ENCODE data around the gene HSPA5.

HSPA5 gene

DNA sequence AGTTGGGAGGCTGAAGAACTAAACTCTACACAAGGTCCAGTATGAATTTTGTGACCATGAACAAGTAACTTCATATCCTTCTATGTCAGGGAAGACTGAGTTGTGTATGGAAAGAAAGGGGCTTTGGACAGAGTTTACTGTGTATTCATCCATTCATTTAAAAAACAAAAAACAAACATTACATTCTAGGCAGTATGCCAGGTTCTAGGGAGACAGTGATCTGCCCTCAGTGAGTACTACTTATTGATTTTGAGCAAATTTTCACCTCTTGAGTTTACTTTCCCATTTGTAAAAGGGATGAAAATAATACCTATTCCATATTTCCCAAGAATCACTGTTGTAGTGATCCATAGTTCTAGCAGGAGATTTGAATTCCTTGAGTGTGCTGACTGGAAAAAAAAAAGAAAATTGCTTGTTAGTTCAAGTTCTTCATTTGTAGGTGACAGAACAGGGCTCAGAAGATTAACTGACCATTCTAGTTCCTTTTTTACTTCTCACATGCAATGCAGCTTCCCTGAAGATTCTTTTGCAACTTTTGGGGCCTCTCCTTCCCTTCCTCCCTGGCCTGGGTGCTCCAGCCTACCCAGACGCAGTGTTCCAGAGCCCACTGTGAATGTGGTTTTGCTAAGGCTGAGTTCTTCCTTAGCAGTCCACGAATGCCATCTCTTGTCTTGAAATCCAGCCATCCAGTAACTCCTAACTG lies 17.8 kb upstream of the HSPA5 start:
- no peak for DNase-seq (ENCODE audit: low spot score)
- in situ Hi-C loops (cut with MboI; ENCODE audit: low pct_unique_long_range_greater_than_20kb, low sequenced_read_pairs, unreplicated experiment): no loop called here
- TF ChIP-seq, protein P1, sequence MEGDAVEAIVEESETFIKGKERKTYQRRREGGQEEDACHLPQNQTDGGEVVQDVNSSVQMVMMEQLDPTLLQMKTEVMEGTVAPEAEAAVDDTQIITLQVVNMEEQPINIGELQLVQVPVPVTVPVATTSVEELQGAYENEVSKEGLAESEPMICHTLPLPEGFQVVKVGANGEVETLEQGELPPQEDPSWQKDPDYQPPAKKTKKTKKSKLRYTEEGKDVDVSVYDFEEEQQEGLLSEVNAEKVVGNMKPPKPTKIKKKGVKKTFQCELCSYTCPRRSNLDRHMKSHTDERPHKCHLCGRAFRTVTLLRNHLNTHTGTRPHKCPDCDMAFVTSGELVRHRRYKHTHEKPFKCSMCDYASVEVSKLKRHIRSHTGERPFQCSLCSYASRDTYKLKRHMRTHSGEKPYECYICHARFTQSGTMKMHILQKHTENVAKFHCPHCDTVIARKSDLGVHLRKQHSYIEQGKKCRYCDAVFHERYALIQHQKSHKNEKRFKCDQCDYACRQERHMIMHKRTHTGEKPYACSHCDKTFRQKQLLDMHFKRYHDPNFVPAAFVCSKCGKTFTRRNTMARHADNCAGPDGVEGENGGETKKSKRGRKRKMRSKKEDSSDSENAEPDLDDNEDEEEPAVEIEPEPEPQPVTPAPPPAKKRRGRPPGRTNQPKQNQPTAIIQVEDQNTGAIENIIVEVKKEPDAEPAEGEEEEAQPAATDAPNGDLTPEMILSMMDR (IDR thresholded peaks at IDR 0.05; ENCODE audit: extremely low read depth, insufficient read depth, missing control alignments): no peak

DNA sequence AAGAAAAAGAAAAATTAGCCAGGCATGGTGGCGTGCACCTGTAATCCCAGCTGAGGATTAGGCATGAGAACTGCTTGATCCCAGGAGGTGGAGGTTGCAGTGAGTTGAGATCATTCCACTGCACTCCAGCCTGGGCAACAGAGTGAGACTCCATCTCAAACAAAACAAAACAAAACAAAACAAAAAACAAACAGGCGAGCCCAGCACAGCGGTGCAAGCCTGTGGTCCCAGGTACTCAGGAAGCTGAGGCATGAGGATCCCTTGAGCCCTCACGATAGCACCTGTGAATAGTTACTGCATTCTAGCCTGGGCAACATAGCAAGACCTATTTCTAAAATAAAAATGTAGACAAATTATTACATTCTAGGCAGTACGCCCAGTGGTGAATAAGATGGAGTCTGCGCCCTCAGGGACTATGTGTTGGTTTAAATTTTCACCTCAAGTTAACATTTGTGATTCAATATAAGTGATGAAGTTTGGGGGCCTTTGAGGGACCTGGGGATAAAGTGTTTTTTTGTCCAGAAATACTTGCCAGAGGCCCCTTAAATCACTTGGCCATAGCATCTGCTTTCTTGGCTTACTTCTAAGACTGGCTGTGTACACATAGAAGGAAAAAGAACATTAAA lies 17.1 kb upstream of the HSPA5 start:
- in situ Hi-C loops (cut with MboI; ENCODE audit: low pct_unique_long_range_greater_than_20kb, low sequenced_read_pairs, unreplicated experiment): no loop called here
- DNase-seq (ENCODE audit: low spot score): no peak
- TF ChIP-seq, protein P1 (IDR thresholded peaks at IDR 0.05; ENCODE audit: extremely low read depth, insufficient read depth, missing control alignments): no peak

DNA sequence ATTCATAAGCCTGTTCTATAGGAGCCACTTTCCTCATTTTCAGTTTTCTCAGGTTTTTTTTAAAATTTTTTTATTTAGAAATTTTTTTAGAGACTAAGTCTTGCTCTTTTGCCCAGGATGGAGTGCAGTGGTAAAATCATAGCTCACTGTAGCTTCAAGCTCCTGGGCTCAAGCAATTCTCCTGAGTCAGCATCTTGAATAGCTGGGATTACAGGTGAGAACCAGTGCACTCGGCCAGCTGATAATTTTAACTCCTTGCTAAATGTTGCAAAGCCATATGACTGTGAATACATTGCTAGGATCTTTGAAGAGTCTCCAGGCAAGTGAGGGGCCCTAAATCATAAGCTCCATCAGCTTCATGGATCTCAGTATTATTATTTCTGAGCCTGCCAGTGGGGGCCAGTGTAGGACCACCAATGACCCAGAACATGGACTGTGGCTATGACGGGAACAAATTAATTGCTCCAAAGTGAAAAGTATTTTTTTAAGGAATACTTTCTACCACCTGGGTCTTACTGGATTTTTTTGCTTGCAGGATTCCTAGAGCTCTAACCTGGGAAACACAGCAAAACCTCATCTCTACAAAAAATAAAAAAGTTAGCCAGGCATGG lies 14.7 kb upstream of the HSPA5 start:
- TF ChIP-seq, protein P1 (IDR thresholded peaks at IDR 0.05; ENCODE audit: extremely low read depth, insufficient read depth, missing control alignments): peak; percentile 32
- DNase-seq (ENCODE audit: low spot score): no peak
- in situ Hi-C loops (cut with MboI; ENCODE audit: low pct_unique_long_range_greater_than_20kb, low sequenced_read_pairs, unreplicated experiment): no loop called here

DNA sequence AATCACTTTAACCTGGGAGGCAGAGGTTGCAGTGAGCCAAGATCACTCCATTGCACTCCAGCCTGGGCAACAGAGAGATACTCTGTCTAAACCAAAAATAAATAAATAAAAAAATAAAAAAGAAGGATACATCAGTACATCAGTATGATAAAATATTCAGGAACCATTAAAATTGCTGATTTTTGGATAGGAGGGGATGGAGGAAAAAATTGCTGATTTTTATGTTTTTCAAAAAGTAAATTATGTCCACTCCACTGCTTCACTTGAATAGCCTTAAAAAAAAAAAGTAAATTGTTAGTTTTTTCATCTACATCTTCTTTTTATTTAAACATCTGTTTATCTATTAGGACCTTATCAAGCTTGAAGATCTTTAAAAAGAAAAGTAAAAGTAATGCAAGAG lies 13.1 kb upstream of the HSPA5 start:
- no peak for DNase-seq (ENCODE audit: low spot score)
- in situ Hi-C loops (cut with MboI; ENCODE audit: low pct_unique_long_range_greater_than_20kb, low sequenced_read_pairs, unreplicated experiment): no loop called here
- TF ChIP-seq, protein P1 (IDR thresholded peaks at IDR 0.05; ENCODE audit: extremely low read depth, insufficient read depth, missing control alignments): no peak

DNA sequence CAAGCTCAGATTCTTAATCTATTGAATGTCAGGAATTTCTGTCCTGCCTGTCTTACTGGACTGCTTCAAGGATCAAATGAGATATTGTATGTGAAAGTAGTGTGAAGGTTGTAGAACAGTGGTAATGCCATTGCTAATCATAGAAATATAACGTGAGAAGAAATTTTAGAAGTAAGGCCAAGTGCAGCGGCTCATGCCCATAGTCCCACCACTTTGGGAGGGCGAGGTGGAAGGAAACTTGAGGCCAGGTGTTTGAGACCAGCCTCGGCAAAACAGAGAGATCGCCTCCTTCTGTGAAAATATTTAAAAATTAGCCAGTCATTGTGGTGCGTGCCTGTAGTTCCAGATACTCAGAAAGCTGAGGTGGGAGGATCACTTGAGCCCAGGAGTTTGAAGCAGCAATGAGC lies 5.1 kb upstream of the HSPA5 start:
- in situ Hi-C loops (cut with MboI; ENCODE audit: low pct_unique_long_range_greater_than_20kb, low sequenced_read_pairs, unreplicated experiment): no loop called here
- DNase-seq (ENCODE audit: low spot score): no peak
- TF ChIP-seq, protein P1 (IDR thresholded peaks at IDR 0.05; ENCODE audit: extremely low read depth, insufficient read depth, missing control alignments): no peak

DNA sequence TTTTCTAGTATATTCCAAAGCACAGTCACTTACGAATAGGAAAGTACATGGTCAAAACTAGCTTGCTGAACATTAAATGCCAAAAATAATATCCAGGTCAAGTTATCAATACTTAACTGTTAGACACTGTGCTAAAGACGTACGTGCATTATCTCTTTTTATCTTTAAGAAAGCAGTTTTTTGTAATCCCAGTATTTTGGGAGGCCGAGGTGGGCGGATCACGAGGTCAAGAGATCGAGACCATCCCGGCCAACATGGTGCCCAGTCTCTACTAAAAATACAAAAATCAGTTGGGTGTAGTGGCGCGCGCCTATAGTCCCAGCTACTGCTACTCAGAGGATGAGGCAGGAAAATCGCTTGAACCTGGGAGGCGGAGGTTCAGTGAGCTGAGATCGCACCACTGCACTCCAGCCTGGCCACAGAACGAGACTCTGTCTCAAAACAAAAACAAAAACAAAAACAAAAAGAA lies 2.7 kb upstream of the HSPA5 start:
- DNase-seq (ENCODE audit: low spot score): no peak
- in situ Hi-C loops (cut with MboI; ENCODE audit: low pct_unique_long_range_greater_than_20kb, low sequenced_read_pairs, unreplicated experiment): no loop called here
- TF ChIP-seq, protein P1 (IDR thresholded peaks at IDR 0.05; ENCODE audit: extremely low read depth, insufficient read depth, missing control alignments): no peak
